Astrocyte of the spinal cord (primary cell): Measurements from ENCODE around the gene B3GNT2.

Experiments
- DNase-seq: peaks from one replicate; pipeline ENCODE4 v3.0.0; 2011; ENCODE audit warnings: low read depth, low spot score
- H3K4me3 ChIP-seq: 2 replicates; pipeline ENCODE4 v1.5.1; 2011; ENCODE audit warnings: low read depth, mild to moderate bottlenecking, low read length, moderate library complexity
- CTCF ChIP-seq: IDR thresholded peaks from 2 replicates; pipeline ENCODE4 v1.5.1; 2012; ENCODE audit warnings: low read depth, mild to moderate bottlenecking, low read length, inconsistent platforms
- in situ Hi-C: cut with HindIII; loops from 2 replicates; pipeline ENCODE4 v1.10.0; 2017; ENCODE audit warnings: low sequenced_read_pairs

Gene B3GNT2

GRCh38 chr2:62185475-62186155 lies 10.3 kb upstream of the B3GNT2 start:
- DNase-seq: no peak

GRCh38 chr2:62186156-62186905 lies 9.6 kb upstream of the B3GNT2 start:
- no peak for DNase-seq
- TF ChIP-seq CTCF: no peak
- in situ Hi-C loops: no loop called here
- H3K4me3 ChIP-seq: no peak overlapping the region

More at GRCh38 chr2:62185475-62186155, 10.3 kb upstream of the B3GNT2 start:
- no peak for TF ChIP-seq CTCF
- no peak overlapping the region for H3K4me3 ChIP-seq
- in situ Hi-C loops: no loop called here

GRCh38 chr2:62187246-62187645 lies 8.7 kb upstream of the B3GNT2 start:
- in situ Hi-C loops: no loop called here
- DNase-seq: no peak
- H3K4me3 ChIP-seq: no peak overlapping the region
- no peak for TF ChIP-seq CTCF

- no peak overlapping the region for H3K4me3 ChIP-seq
- in situ Hi-C loops: no loop called here
- no peak for DNase-seq
- TF ChIP-seq CTCF: no peak
Observed at GRCh38 chr2:62188416-62188815, 7.5 kb upstream of the B3GNT2 start.

- no peak overlapping the region for H3K4me3 ChIP-seq
- TF ChIP-seq CTCF: no peak
- in situ Hi-C loops: no loop called here
- no peak for DNase-seq
Observed at GRCh38 chr2:62189196-62189595, 6.7 kb upstream of the B3GNT2 start.

GRCh38 chr2:62192811-62193210 lies 3.1 kb upstream of the B3GNT2 start:
- in situ Hi-C loops: no loop called here
- H3K4me3 ChIP-seq: no peak overlapping the region
- no peak for TF ChIP-seq CTCF
- no peak for DNase-seq
